ENCODE data around the gene SP1.

DNA sequence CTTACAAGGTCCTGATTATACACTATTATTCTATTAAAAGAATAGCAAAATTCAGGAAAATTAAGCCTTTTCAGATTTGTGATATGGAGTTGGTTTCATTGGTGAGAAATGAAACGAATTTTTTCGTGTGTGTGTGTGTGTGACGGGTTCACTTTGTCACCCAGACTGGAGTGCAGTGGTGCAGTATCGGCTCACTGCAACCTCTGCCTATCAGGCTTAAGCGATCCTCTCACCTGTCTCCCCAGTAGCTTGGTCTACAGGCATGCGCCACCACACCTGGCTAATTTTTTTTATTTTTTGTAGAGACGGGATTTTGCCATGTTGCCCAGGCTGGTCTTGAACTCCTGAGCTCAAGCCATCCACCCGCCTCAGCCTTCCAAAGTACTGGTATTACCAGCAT is 81.6 kb downstream of the SP1 start:
- TF ChIP-seq, protein P1, sequence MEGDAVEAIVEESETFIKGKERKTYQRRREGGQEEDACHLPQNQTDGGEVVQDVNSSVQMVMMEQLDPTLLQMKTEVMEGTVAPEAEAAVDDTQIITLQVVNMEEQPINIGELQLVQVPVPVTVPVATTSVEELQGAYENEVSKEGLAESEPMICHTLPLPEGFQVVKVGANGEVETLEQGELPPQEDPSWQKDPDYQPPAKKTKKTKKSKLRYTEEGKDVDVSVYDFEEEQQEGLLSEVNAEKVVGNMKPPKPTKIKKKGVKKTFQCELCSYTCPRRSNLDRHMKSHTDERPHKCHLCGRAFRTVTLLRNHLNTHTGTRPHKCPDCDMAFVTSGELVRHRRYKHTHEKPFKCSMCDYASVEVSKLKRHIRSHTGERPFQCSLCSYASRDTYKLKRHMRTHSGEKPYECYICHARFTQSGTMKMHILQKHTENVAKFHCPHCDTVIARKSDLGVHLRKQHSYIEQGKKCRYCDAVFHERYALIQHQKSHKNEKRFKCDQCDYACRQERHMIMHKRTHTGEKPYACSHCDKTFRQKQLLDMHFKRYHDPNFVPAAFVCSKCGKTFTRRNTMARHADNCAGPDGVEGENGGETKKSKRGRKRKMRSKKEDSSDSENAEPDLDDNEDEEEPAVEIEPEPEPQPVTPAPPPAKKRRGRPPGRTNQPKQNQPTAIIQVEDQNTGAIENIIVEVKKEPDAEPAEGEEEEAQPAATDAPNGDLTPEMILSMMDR (IDR thresholded peaks at IDR 0.05) = no peak
- no peak for TF ChIP-seq POLR2A (IDR thresholded peaks at IDR 0.05)

Measured in testis (tissue), 2 donors.